H9 (cell line): Measurements from ENCODE around the gene DTNBP1. TPM values are rescaled to one million over a fixed set of nuclear protein-coding genes. Genes with fewer than 3 reads are reported as not detected.

Experiments
- DNase-seq: peaks from one replicate; pipeline ENCODE4 v3.0.0-alpha.2; 2017
- H2AFZ ChIP-seq: one replicate; pipeline ENCODE4 v1.6.1; 2013; ENCODE audit warnings: mild to moderate bottlenecking, low read length, control low read depth, moderate library complexity
- H2AK5ac ChIP-seq: 2 replicates; pipeline ENCODE4 v1.6.1; 2013; ENCODE audit warnings: low read length, control low read depth, mixed read lengths; ENCODE audit not compliant: insufficient read length
- H2BK120ac ChIP-seq: one replicate; pipeline ENCODE4 v1.6.1; 2013; ENCODE audit warnings: low read depth, mild to moderate bottlenecking, low read length, control low read depth, inconsistent platforms; ENCODE audit not compliant: poor library complexity, severe bottlenecking
- H2BK12ac ChIP-seq: 2 replicates; pipeline ENCODE4 v1.6.1; 2013; ENCODE audit warnings: low read length, control low read depth, mixed read lengths, low read depth; ENCODE audit not compliant: insufficient read length
- H2BK15ac ChIP-seq: 2 replicates; pipeline ENCODE4 v1.6.1; 2013; ENCODE audit warnings: low read depth, low read length, control low read depth
- H2BK20ac ChIP-seq: one replicate; pipeline ENCODE4 v1.6.1; 2013; ENCODE audit warnings: low read depth, mild to moderate bottlenecking, low read length, control low read depth, inconsistent platforms; ENCODE audit not compliant: poor library complexity, severe bottlenecking
- H2BK5ac ChIP-seq: 2 replicates; pipeline ENCODE4 v1.6.1; 2013; ENCODE audit warnings: low read length, control low read depth, mixed read lengths; ENCODE audit not compliant: insufficient read length
- H3K14ac ChIP-seq: 2 replicates; pipeline ENCODE4 v1.6.1; 2013; ENCODE audit warnings: low read length, control low read depth; ENCODE audit not compliant: insufficient read depth
- H3K18ac ChIP-seq: 2 replicates; pipeline ENCODE4 v1.6.1; 2013; ENCODE audit warnings: low read depth, mild to moderate bottlenecking, mixed read lengths, low read length, control low read depth; ENCODE audit not compliant: insufficient read length
- H3K23ac ChIP-seq: 2 replicates; pipeline ENCODE4 v1.6.1; 2013; ENCODE audit warnings: low read length, control low read depth, mixed read lengths, low read depth; ENCODE audit not compliant: insufficient read length
- H3K23me2 ChIP-seq: 2 replicates; pipeline ENCODE4 v1.6.1; 2013; ENCODE audit warnings: low read depth, mild to moderate bottlenecking, mixed read lengths, low read length, control low read depth; ENCODE audit not compliant: insufficient read length, poor library complexity, severe bottlenecking
- H3K27ac ChIP-seq: 2 replicates; pipeline ENCODE4 v1.5.1; 2013; ENCODE audit warnings: low read length, control low read depth, mixed read lengths, low read depth; ENCODE audit not compliant: insufficient read length
- H3K27me3 ChIP-seq: 2 replicates; pipeline ENCODE4 v1.6.1; 2013; ENCODE audit warnings: low read length, control low read depth, inconsistent platforms; ENCODE audit not compliant: insufficient read depth
- H3K4ac ChIP-seq: 2 replicates; pipeline ENCODE4 v1.6.1; 2013; ENCODE audit warnings: low read depth, mild to moderate bottlenecking, control low read depth, inconsistent platforms, low read length, moderate library complexity
- H3K4me1 ChIP-seq: 2 replicates; pipeline ENCODE4 v1.6.1; 2013; ENCODE audit warnings: low read length, control low read depth, inconsistent platforms; ENCODE audit not compliant: insufficient read depth
- H3K4me2 ChIP-seq: 2 replicates; pipeline ENCODE4 v1.6.1; 2013; ENCODE audit warnings: low read length, control low read depth, mixed read lengths; ENCODE audit not compliant: insufficient read length, insufficient read depth
- H3K56ac ChIP-seq: 2 replicates; pipeline ENCODE4 v1.6.1; 2013; ENCODE audit warnings: low read depth, mild to moderate bottlenecking, mixed read lengths, low read length, control low read depth; ENCODE audit not compliant: insufficient read length
- H3K79me1 ChIP-seq: 2 replicates; pipeline ENCODE4 v1.6.1; 2013; ENCODE audit warnings: low read depth, mild to moderate bottlenecking, moderate library complexity, low read length, control low read depth, inconsistent platforms; ENCODE audit not compliant: insufficient read depth, poor library complexity, severe bottlenecking
- H3K79me2 ChIP-seq: 2 replicates; pipeline ENCODE4 v1.6.1; 2013; ENCODE audit warnings: low read length, control low read depth, inconsistent platforms; ENCODE audit not compliant: insufficient read depth
- H3K9ac ChIP-seq: 2 replicates; pipeline ENCODE4 v1.6.1; 2013; ENCODE audit warnings: low read length, control low read depth, mixed read lengths; ENCODE audit not compliant: insufficient read length; ENCODE audit errors: extremely low read depth
- H3K9me3 ChIP-seq: one replicate; pipeline ENCODE4 v1.6.1; 2013; ENCODE audit warnings: low read depth, low read length, inconsistent platforms; ENCODE audit not compliant: control insufficient read depth
- H3T11ph ChIP-seq: one replicate; pipeline ENCODE4 v1.6.1; 2013; ENCODE audit warnings: mild to moderate bottlenecking, low read length, control low read depth, inconsistent platforms
- H4K20me1 ChIP-seq: one replicate; pipeline ENCODE4 v1.6.1; 2013; ENCODE audit not compliant: control insufficient read depth, insufficient read length, insufficient read depth
- H4K5ac ChIP-seq: 2 replicates; pipeline ENCODE4 v1.6.1; 2013; ENCODE audit warnings: low read depth, mild to moderate bottlenecking, mixed read lengths, low read length, control low read depth; ENCODE audit not compliant: insufficient read length
- H4K8ac ChIP-seq: replicated peaks from 2 replicates; pipeline ENCODE4 v1.6.1; 2013; ENCODE audit warnings: low read length, control low read depth, mixed read lengths, low read depth; ENCODE audit not compliant: insufficient read length
- H4K91ac ChIP-seq: 2 replicates; pipeline ENCODE4 v1.6.1; 2013; ENCODE audit warnings: low read depth, mild to moderate bottlenecking, moderate library complexity, mixed read lengths, low read length, control low read depth; ENCODE audit not compliant: insufficient read length
- H3K27ac Mint-ChIP-seq, 3 experiments: 2 replicates in 2 of 3; 3 replicates in 1 of 3; pipeline ENCODE4 v1.8.0; 2020 to 2021; ENCODE audit warnings: mixed read lengths in 3 of 3, mild to moderate bottlenecking in 1 of 3, moderate library complexity in 1 of 3
- H3K27me3 Mint-ChIP-seq: 2 replicates; pipeline ENCODE4 v1.8.0; 2021; ENCODE audit warnings: low read depth, mild to moderate bottlenecking, moderate library complexity, mixed read lengths
- H3K36me3 Mint-ChIP-seq, 3 experiments: 2 replicates in 2 of 3; 3 replicates in 1 of 3; pipeline ENCODE4 v1.8.0; 2020 to 2021; ENCODE audit warnings: low read depth in 3 of 3, mixed read lengths in 3 of 3; ENCODE audit not compliant: insufficient read depth in 1 of 3
- H3K4me1 Mint-ChIP-seq, 2 experiments: 2 replicates each; pipeline ENCODE4 v1.8.0; 2020; ENCODE audit warnings: mixed read lengths in 2 of 2
- H3K4me3 Mint-ChIP-seq, 2 experiments: 2 replicates in 1 of 2; 3 replicates in 1 of 2; pipeline ENCODE4 v1.8.0; 2020 to 2021; ENCODE audit warnings: mild to moderate bottlenecking in 2 of 2, mixed read lengths in 2 of 2, moderate library complexity in 1 of 2
- H3K9me3 Mint-ChIP-seq, 2 experiments: 2 replicates in 1 of 2; 3 replicates in 1 of 2; pipeline ENCODE4 v1.8.0; 2020; ENCODE audit warnings: mild to moderate bottlenecking in 2 of 2, mixed read lengths in 2 of 2, moderate library complexity in 1 of 2
- WGBS: extraction: QIAGEN DNeasy Blood & Tissue Kit; methylation state at CpG from one replicate; pipeline ENCODE4 v1.1.7; 2013; ENCODE audit warnings: missing lambda C conversion rate, low lambda C conversion rate, mixed read lengths; ENCODE audit not compliant: insufficient read length; ENCODE audit errors: extremely low coverage; 5-methylcytosine and 5-hydroxymethylcytosine counted together
- total RNA-seq: library from RNA; stranded (reverse); gene quantifications from 2 replicates; pipeline ENCODE4 v1.2.1, GENCODE V29; 2021
- TF ChIP-seq, protein P1 (sequence below): fragments of 200-600 bp; sonication (generic); conservative IDR thresholded peaks from 3 replicates; pipeline ENCODE4 v1.8.0; 2021; ENCODE audit warnings: antibody characterized with exemption, mild to moderate bottlenecking

Gene DTNBP1
- total RNA-seq, 1 experiment from 2014 or later, result 12.9 TPM

DNA sequence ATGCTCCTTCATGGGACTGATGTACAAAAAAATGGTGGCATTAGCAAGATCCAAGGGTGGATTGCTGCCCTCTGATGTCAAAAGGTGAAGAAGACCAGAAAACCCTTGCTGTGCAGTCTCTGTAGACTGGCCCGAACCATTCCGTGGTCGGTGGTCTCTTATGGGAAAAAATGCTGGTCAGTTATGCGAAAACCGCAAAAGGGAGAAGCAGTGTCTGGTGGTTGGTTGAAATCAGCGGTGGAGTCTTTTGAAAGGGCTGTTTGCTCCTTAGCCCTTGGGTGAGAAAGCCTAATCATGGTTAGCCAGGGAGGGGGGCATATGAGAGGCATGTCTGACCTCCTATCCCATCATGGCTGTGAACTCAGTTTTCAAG, 108.1 kb downstream of the DTNBP1 start:
- H2AK5ac ChIP-seq, result no peak overlapping the region
- H2BK20ac ChIP-seq, result no peak overlapping the region
- no peaks in the 10 kb centered on the region for H3K79me1 ChIP-seq
- H3K4me1 Mint-ChIP-seq, result peaks cover 47 to 53% of the 10 kb centered on the region in 2 experiments
- no peak overlapping the region for H2BK15ac ChIP-seq
- DNase-seq, result no peak
- no peaks in the 10 kb centered on the region for H3K79me2 ChIP-seq
- H3K36me3 Mint-ChIP-seq, result peaks cover 0 to 10% (median 2%) of the 10 kb centered on the region in 3 experiments; a peak in 2 of 7 replicates
- H2AFZ ChIP-seq, result no peak overlapping the region
- no peaks in the 10 kb centered on the region for H3K23me2 ChIP-seq
- H3K56ac ChIP-seq, result no peak overlapping the region
- no peak overlapping the region for H4K91ac ChIP-seq
- H3K27me3 ChIP-seq, result no peaks in the 10 kb centered on the region; the same call in 1 of the 2 replicates
- H4K20me1 ChIP-seq, result no peaks in the 10 kb centered on the region
- H3K9me3 ChIP-seq, result no peaks in the 10 kb centered on the region
- no peak overlapping the region for H2BK120ac ChIP-seq
- H3K14ac ChIP-seq, result no peak overlapping the region
- no peak overlapping the region for H3K4me2 ChIP-seq
- H3K27ac Mint-ChIP-seq, result no peak overlapping the region
- H3K23ac ChIP-seq, result no peak overlapping the region
- no peak overlapping the region for H2BK12ac ChIP-seq
- TF ChIP-seq, protein P1, sequence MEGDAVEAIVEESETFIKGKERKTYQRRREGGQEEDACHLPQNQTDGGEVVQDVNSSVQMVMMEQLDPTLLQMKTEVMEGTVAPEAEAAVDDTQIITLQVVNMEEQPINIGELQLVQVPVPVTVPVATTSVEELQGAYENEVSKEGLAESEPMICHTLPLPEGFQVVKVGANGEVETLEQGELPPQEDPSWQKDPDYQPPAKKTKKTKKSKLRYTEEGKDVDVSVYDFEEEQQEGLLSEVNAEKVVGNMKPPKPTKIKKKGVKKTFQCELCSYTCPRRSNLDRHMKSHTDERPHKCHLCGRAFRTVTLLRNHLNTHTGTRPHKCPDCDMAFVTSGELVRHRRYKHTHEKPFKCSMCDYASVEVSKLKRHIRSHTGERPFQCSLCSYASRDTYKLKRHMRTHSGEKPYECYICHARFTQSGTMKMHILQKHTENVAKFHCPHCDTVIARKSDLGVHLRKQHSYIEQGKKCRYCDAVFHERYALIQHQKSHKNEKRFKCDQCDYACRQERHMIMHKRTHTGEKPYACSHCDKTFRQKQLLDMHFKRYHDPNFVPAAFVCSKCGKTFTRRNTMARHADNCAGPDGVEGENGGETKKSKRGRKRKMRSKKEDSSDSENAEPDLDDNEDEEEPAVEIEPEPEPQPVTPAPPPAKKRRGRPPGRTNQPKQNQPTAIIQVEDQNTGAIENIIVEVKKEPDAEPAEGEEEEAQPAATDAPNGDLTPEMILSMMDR, result no peak
- no peaks in the 10 kb centered on the region for H3K9me3 Mint-ChIP-seq
- H2BK5ac ChIP-seq, result no peak overlapping the region
- no peak overlapping the region for H3K18ac ChIP-seq
- no peak overlapping the region for H4K5ac ChIP-seq
- WGBS, result no CpG with 5 or more reads among the region's 6 CpGs
- H3K4me1 ChIP-seq, result peaks cover 13% of the 10 kb centered on the region
- H3K4me3 Mint-ChIP-seq, result no peak overlapping the region
- H3K27me3 Mint-ChIP-seq, result no peaks in the 10 kb centered on the region; the same call in 1 of the 2 replicates
- H3K27ac ChIP-seq, result no peak overlapping the region
- no peak overlapping the region for H3K9ac ChIP-seq
- H4K8ac ChIP-seq, result no peak overlapping the region
- H3K4ac ChIP-seq, result no peak overlapping the region
- H3T11ph ChIP-seq, result no peak overlapping the region
